CD4-positive, alpha-beta memory T cell (primary cell): Measurements from ENCODE around the gene PRR20C. TPM values are rescaled to one million over a fixed set of nuclear protein-coding genes. Genes with fewer than 3 reads are reported as not detected.
A peak's percentile ranks its signal among the peaks of the same experiment; 100 is the strongest.
"Not testable (repeated sequence)": the region's sequence is repeated elsewhere in the genome, so short reads cannot be mapped to it uniquely, and the experiment has no call there.

Source experiments
- CTCF ChIA-PET: fragments of 350-600 bp; sonication (Branson Sonifier 250); formaldehyde crosslinking; loops from one replicate; lab custom pipeline; 2021; ENCODE audit warnings: inconsistent platforms; ENCODE audit not compliant: partially characterized antibody; lab: Charles Lee
- POLR2A ChIA-PET: fragments of 350-600 bp; sonication (Branson Sonifier 250); formaldehyde crosslinking; loops from one replicate; lab custom pipeline; 2021; ENCODE audit not compliant: partially characterized antibody; lab: Charles Lee
- DNase-seq, 5 donors: peaks; one replicate each; pipeline versions ENCODE4 v3.0.0 to v3.0.0-alpha.2; 2020 to 2022; ENCODE audit warnings: mixed read lengths in 1 of 5
- H3K27ac ChIP-seq: one replicate; pipeline ENCODE4 v1.7.0; 2013; ENCODE audit warnings: low read depth, low read length
- H3K27me3 ChIP-seq: 2 replicates; pipeline ENCODE4 v1.7.0; 2013; ENCODE audit warnings: mild to moderate bottlenecking, low read length, moderate library complexity; ENCODE audit not compliant: insufficient read depth
- H3K36me3 ChIP-seq: 2 replicates; pipeline ENCODE4 v1.7.0; 2013; ENCODE audit warnings: mild to moderate bottlenecking, low read length, moderate library complexity; ENCODE audit not compliant: insufficient read depth
- H3K4me1 ChIP-seq: 2 replicates; pipeline ENCODE4 v1.7.0; 2013; ENCODE audit warnings: mild to moderate bottlenecking, low read length, moderate library complexity; ENCODE audit not compliant: insufficient read depth
- H3K4me3 ChIP-seq, 2 donors: one replicate each; pipeline ENCODE4 v1.7.0; 2013; ENCODE audit warnings: low read length in 2 of 2, mild to moderate bottlenecking in 1 of 2
- H3K9me3 ChIP-seq, 2 donors: one replicate each; pipeline ENCODE4 v1.7.0; 2013; ENCODE audit warnings: low read length in 2 of 2, control low read depth in 1 of 2; ENCODE audit not compliant: control insufficient read depth in 1 of 2
- H3K27ac Mint-ChIP-seq, 7 donors: one replicate each; pipeline ENCODE4 v1.8.0; 2020 to 2021; ENCODE audit warnings: mixed read lengths in 7 of 7, mild to moderate bottlenecking in 6 of 7, inconsistent platforms in 3 of 7, moderate library complexity in 3 of 7
- H3K27me3 Mint-ChIP-seq, 2 donors: one replicate each; pipeline ENCODE4 v1.8.0; 2020 to 2021; ENCODE audit warnings: mixed read lengths in 2 of 2
- H3K36me3 Mint-ChIP-seq, 2 donors: one replicate each; pipeline ENCODE4 v1.8.0; 2020 to 2021; ENCODE audit warnings: mixed read lengths in 2 of 2, inconsistent platforms in 1 of 2, mild to moderate bottlenecking in 1 of 2
- H3K4me1 Mint-ChIP-seq, 4 donors: one replicate each; pipeline ENCODE4 v1.8.0; 2020 to 2021; ENCODE audit warnings: mixed read lengths in 4 of 4, mild to moderate bottlenecking in 1 of 4
- H3K4me3 Mint-ChIP-seq, 8 donors: one replicate each; pipeline ENCODE4 v1.8.0; 2020 to 2021; ENCODE audit warnings: mixed read lengths in 8 of 8, mild to moderate bottlenecking in 7 of 8, moderate library complexity in 6 of 8, inconsistent platforms in 3 of 8
- H3K9me3 Mint-ChIP-seq, 8 donors: one replicate each; pipeline ENCODE4 v1.8.0; 2020 to 2021; ENCODE audit warnings: mixed read lengths in 8 of 8, mild to moderate bottlenecking in 5 of 8, inconsistent platforms in 3 of 8, moderate library complexity in 1 of 8
- intact Hi-C: fragments of 100-400 bp; cut with micrococcal nuclease; formaldehyde crosslinking; loops from one replicate; pipeline ENCODE4 v1.15.1; 2023
- polyA plus RNA-seq, 2 donors: library from polyadenylated mRNA; unstranded; fragments of 300-500 nt; fragmentation: Illumina TruSeq; gene quantifications; one replicate each; pipeline ENCODE4 v1.2.3, GENCODE V29; 2021
- total RNA-seq, 2 experiments: library from RNA; stranded (reverse); gene quantifications; one replicate each; pipeline ENCODE4 v1.2.3, GENCODE V29; 2021

Gene PRR20C
- total RNA-seq, result not detected
- not detected for polyA plus RNA-seq

GRCh38 chr13:57153761-57154160 lies at the start of gene PRR20C:
Gene PRR20C (plus strand): TSS chr13:57154061. CDS start chr13:57154448, 387 bp downstream.
- H3K9me3 Mint-ChIP-seq, CTCF ChIA-PET, H3K27me3 ChIP-seq, POLR2A ChIA-PET, H3K36me3 Mint-ChIP-seq, H3K4me1 Mint-ChIP-seq, H3K27ac Mint-ChIP-seq, H3K27me3 Mint-ChIP-seq, H3K36me3 ChIP-seq, intact Hi-C loops, H3K4me3 ChIP-seq, DNase-seq, H3K4me1 ChIP-seq, H3K27ac ChIP-seq, H3K9me3 ChIP-seq, H3K4me3 Mint-ChIP-seq: not testable (repeated sequence)

DNA sequence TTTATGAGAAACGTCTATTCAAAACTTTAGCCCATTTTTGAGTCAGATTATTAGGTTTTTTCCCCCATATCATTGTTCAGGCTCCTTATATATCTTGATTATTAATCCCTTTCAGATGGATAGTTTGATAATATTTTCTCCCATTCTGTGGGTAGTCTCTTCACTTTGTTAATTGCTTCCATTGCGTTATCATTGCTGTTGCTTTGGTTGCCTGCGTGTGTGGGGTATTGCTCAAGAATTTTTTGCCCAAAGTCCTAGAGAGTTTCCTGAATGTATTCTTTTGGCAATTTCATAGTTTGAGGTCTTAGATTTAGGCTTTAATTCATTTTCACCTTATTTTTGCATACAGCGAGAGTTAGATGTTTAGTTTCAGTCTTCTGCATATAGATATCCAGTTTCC lies 38.9 kb upstream of the PRR20C start:
- Mint-ChIP-seq H3K27ac (no peak overlapping the region), H3K9me3 (peaks cover 1 to 20% (median 6%) of the 10 kb centered on the region in 8 donors), H3K4me3 (no peak overlapping the region), H3K36me3 (no peaks in the 10 kb centered on the region), H3K4me1 (no peaks in the 10 kb centered on the region), H3K27me3 (no peaks in the 10 kb centered on the region)
- Histone ChIP-seq H3K4me3 (no peak overlapping the region), H3K4me1 (no peaks in the 10 kb centered on the region), H3K27me3 (no peaks in the 10 kb centered on the region), H3K36me3 (no peaks in the 10 kb centered on the region), H3K27ac (no peak overlapping the region), H3K9me3 (no peaks in the 10 kb centered on the region)
- no peak for DNase-seq
- intact Hi-C loops, result no loop called here
- CTCF ChIA-PET, result no interaction called here
- POLR2A ChIA-PET, result no interaction called here

- Mint-ChIP-seq H3K27ac (no peak overlapping the region), H3K36me3 (no peaks in the 10 kb centered on the region), H3K27me3 (no peaks in the 10 kb centered on the region), H3K4me1 (no peaks in the 10 kb centered on the region), H3K9me3 (peaks cover 0 to 12% (median 3%) of the 10 kb centered on the region in 8 donors), H3K4me3 (no peak overlapping the region)
- POLR2A ChIA-PET, result no interaction called here
- no peak for DNase-seq
- CTCF ChIA-PET, result no interaction called here
- Histone ChIP-seq H3K27me3 (no peaks in the 10 kb centered on the region), H3K36me3 (no peaks in the 10 kb centered on the region), H3K4me3 (no peak overlapping the region), H3K4me1 (no peaks in the 10 kb centered on the region), H3K9me3 (no peaks in the 10 kb centered on the region), H3K27ac (no peak overlapping the region)
- intact Hi-C loops, result no loop called here
Observed at GRCh38 chr13:57123681-57124080, 30.2 kb upstream of the PRR20C start.

DNA sequence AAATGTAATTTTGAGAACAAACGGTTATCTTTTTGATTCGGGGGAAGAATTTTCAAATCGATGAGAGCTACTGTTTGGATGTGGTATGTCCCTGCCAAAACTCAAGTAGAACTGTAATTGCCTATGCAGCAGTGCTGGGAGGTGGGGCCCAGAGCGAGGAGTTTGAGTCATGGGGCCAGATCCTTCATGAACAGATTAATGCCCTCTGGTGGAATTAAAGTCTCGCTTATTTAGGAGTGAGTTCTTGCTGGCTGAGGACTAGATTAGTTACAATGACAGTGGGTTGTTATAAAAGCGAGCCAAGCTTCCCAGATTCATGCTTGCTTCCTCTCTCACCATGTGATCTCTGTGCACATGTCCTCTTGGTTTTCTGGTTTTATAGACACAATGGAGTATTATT lies 25.0 kb upstream of the PRR20C start:
- Histone ChIP-seq H3K9me3 (no peaks in the 10 kb centered on the region), H3K4me3 (no peak overlapping the region), H3K36me3 (no peaks in the 10 kb centered on the region), H3K27ac (no peak overlapping the region), H3K4me1 (no peaks in the 10 kb centered on the region), H3K27me3 (no peaks in the 10 kb centered on the region)
- ChIA-PET POLR2A (no interaction called here), CTCF (no interaction called here)
- Mint-ChIP-seq H3K4me3 (no peak overlapping the region), H3K27me3 (no peaks in the 10 kb centered on the region), H3K4me1 (no peaks in the 10 kb centered on the region), H3K9me3 (peaks cover 0 to 12% (median 3%) of the 10 kb centered on the region in 8 donors), H3K27ac (no peak overlapping the region), H3K36me3 (no peaks in the 10 kb centered on the region)
- no peak for DNase-seq
- intact Hi-C loops, result no loop called here

GRCh38 chr13:57136093-57136492 lies 17.8 kb upstream of the PRR20C start:
- Histone ChIP-seq H3K4me3 (no peak overlapping the region), H3K36me3 (no peaks in the 10 kb centered on the region), H3K27ac (no peak overlapping the region), H3K9me3 (no peaks in the 10 kb centered on the region), H3K4me1 (no peaks in the 10 kb centered on the region), H3K27me3 (no peaks in the 10 kb centered on the region)
- intact Hi-C loops, result no loop called here
- Mint-ChIP-seq H3K9me3 (peaks cover 2 to 8% (median 4%) of the 10 kb centered on the region in 8 donors), H3K27ac (no peak overlapping the region), H3K4me3 (no peak overlapping the region), H3K36me3 (no peaks in the 10 kb centered on the region), H3K4me1 (no peaks in the 10 kb centered on the region), H3K27me3 (no peaks in the 10 kb centered on the region)
- POLR2A ChIA-PET, result no interaction called here
- CTCF ChIA-PET, result no interaction called here
- DNase-seq, result no peak

- Histone ChIP-seq H3K4me1 (no peaks in the 10 kb centered on the region), H3K27me3 (no peaks in the 10 kb centered on the region), H3K36me3 (no peaks in the 10 kb centered on the region), H3K9me3 (no peaks in the 10 kb centered on the region), H3K4me3 (no peak overlapping the region), H3K27ac (no peak overlapping the region)
- Mint-ChIP-seq H3K9me3 (peaks cover 2 to 4% (median 3%) of the 10 kb centered on the region in 8 donors), H3K4me3 (no peak overlapping the region), H3K27me3 (no peaks in the 10 kb centered on the region), H3K36me3 (no peaks in the 10 kb centered on the region), H3K27ac (no peak overlapping the region), H3K4me1 (no peaks in the 10 kb centered on the region)
- DNase-seq, result no peak
- ChIA-PET POLR2A (no interaction called here), CTCF (no interaction called here)
- intact Hi-C loops, result no loop called here
Observed at GRCh38 chr13:57137585-57137984, 16.3 kb upstream of the PRR20C start.

DNA sequence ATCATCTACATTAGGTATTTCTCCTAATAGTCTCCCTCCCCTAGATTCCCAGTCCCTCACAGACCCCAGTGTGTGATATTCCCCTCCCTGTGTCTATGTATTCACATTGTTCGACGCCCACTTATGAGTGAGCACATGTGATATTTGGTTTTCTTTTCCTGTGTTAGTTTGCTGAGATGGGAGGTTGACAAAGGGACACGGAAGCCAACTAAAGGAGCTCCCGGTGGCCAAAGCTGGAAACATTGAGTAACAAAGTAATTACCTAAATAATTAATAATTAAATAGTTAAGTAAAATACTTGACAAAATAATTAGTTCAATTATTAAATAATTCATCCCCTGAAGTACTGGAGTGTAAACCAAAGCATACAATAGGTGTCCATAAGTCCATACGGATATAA lies 14.9 kb upstream of the PRR20C start:
- H3K9me3 ChIP-seq, result no peaks in the 10 kb centered on the region
- ChIA-PET CTCF (no interaction called here), POLR2A (no interaction called here)
- intact Hi-C loops, result no loop called here
- DNase-seq, result peak in 1 of 5 donors; percentile 24
- peaks cover 0 to 4% (median 3%) of the 10 kb centered on the region in 8 donors for H3K9me3 Mint-ChIP-seq
- H3K36me3 Mint-ChIP-seq, result no peaks in the 10 kb centered on the region
- no peak overlapping the region for H3K4me3 ChIP-seq
- no peaks in the 10 kb centered on the region for H3K4me1 Mint-ChIP-seq
- no peak overlapping the region for H3K27ac ChIP-seq
- H3K27me3 Mint-ChIP-seq, result no peaks in the 10 kb centered on the region
- H3K4me1 ChIP-seq, result no peaks in the 10 kb centered on the region
- no peaks in the 10 kb centered on the region for H3K36me3 ChIP-seq
- no peaks in the 10 kb centered on the region for H3K27me3 ChIP-seq
- no peak overlapping the region for H3K27ac Mint-ChIP-seq
- no peak overlapping the region for H3K4me3 Mint-ChIP-seq

DNA sequence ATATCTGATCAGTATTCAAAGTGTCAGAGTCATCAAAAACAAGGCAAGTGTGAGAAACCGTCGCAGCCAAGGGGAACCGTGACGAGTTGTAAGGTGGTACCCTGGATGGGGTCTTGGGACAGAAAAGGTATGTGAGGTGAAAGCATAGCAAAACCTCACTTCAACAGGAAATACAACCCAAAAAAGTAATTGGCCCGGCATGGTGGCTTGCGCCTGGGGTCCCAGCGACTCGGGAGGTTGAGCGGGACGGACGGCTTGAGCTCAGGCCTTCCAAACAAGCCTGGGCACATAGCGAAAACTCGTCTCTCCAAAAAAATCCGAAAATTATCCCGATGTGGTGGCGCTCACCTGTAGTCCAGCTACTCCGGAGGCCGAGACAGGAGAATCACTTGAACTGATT lies 14.1 kb upstream of the PRR20C start:
- DNase-seq, H3K27me3 Mint-ChIP-seq, H3K9me3 Mint-ChIP-seq, intact Hi-C loops, H3K36me3 Mint-ChIP-seq, H3K27me3 ChIP-seq, H3K4me3 ChIP-seq, H3K9me3 ChIP-seq, H3K4me1 ChIP-seq, CTCF ChIA-PET, H3K4me3 Mint-ChIP-seq, H3K27ac ChIP-seq, H3K36me3 ChIP-seq, H3K27ac Mint-ChIP-seq, POLR2A ChIA-PET, H3K4me1 Mint-ChIP-seq: not testable (repeated sequence)
